ENCODE data around the gene GMDS. TPM values are rescaled to one million over a fixed set of nuclear protein-coding genes. Genes with fewer than 3 reads are reported as not detected.

Gene GMDS
- total and polyA plus RNA-seq, 2 donors (not counting 1 experiment from before 2014, with no cell fraction given), result 12.7 to 34.5 TPM

DNA sequence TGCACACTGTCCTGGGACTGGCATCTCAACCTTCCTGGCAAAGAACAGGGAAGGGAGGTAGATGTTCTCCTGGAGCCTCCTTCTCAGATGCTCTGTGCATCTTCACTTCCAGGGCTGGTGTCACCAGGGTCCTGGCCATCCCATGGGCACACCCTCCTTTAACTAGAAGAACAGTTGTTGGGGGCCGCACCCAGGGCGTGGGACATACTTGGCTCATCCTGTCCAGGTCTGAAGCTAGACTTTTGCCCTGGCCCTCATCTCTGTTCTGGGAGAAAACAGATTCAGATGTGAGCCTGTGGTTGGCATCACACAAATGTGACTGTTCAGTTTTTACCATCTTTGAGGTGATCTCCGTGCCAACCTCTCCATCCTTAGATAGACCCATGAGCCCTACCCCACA, 594.0 kb downstream of the GMDS start:
- no peaks in the 10 kb centered on the region for H4K20me1 ChIP-seq (ENCODE audit: control insufficient read depth, extremely low read depth, insufficient read depth, low read length)
- H3K27me3 ChIP-seq (ENCODE audit: control insufficient read depth, insufficient read depth, low read length), result no peaks in the 10 kb centered on the region
- no peak overlapping the region for H3K27ac ChIP-seq (ENCODE audit: insufficient read depth, low read length)
- H3K4me1 ChIP-seq (ENCODE audit: control insufficient read depth, extremely low read depth, insufficient read depth, low read length), result no peaks in the 10 kb centered on the region
- no peaks in the 10 kb centered on the region for H3K36me3 ChIP-seq (ENCODE audit: control insufficient read depth, insufficient read depth, low read length)
- no peak overlapping the region for H3K4me2 ChIP-seq (ENCODE audit: extremely low read depth, insufficient read depth, low read length)
- H3K4me3 ChIP-seq (replicated peaks in 1 of 4; ENCODE audit: control extremely low read depth in 1 of 4, insufficient read depth in 1 of 4, low read depth in 3 of 4, low read length in 4 of 4), result no peak overlapping the region
- no peaks in the 10 kb centered on the region for H3K79me2 ChIP-seq (ENCODE audit: control insufficient read depth, insufficient read depth, low read length)
- no peak overlapping the region for H3K9ac ChIP-seq (ENCODE audit: insufficient read depth, low read length)
- TF ChIP-seq, protein P1, sequence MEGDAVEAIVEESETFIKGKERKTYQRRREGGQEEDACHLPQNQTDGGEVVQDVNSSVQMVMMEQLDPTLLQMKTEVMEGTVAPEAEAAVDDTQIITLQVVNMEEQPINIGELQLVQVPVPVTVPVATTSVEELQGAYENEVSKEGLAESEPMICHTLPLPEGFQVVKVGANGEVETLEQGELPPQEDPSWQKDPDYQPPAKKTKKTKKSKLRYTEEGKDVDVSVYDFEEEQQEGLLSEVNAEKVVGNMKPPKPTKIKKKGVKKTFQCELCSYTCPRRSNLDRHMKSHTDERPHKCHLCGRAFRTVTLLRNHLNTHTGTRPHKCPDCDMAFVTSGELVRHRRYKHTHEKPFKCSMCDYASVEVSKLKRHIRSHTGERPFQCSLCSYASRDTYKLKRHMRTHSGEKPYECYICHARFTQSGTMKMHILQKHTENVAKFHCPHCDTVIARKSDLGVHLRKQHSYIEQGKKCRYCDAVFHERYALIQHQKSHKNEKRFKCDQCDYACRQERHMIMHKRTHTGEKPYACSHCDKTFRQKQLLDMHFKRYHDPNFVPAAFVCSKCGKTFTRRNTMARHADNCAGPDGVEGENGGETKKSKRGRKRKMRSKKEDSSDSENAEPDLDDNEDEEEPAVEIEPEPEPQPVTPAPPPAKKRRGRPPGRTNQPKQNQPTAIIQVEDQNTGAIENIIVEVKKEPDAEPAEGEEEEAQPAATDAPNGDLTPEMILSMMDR (conservative IDR thresholded peaks at IDR 0.05 in 1 of 2, IDR thresholded peaks at IDR 0.05 in 1 of 2; ENCODE audit: low read depth in 1 of 2, low read length in 2 of 2), result no peak
- TF ChIP-seq EZH2 (IDR thresholded peaks at IDR 0.05; ENCODE audit: low read length, missing control alignments), result no peak
- no peaks in the 10 kb centered on the region for H3K9me3 ChIP-seq (ENCODE audit: control insufficient read depth, insufficient read depth, low read depth, low read length)
- H2AFZ ChIP-seq (ENCODE audit: low read length), result no peak overlapping the region
- no peak for DNase-seq (ENCODE audit: low read depth in 2 of 2)

GRCh38 chr6:1645466-1646185, 599.8 kb downstream of the GMDS start:
- no peak for DNase-seq (ENCODE audit: low read depth in 2 of 2)
- no peak overlapping the region for H2AFZ ChIP-seq (ENCODE audit: low read length)
- no peak overlapping the region for H3K4me3 ChIP-seq (replicated peaks in 1 of 4; ENCODE audit: control extremely low read depth in 1 of 4, insufficient read depth in 1 of 4, low read depth in 3 of 4, low read length in 4 of 4)
- H4K20me1 ChIP-seq (ENCODE audit: control insufficient read depth, extremely low read depth, insufficient read depth, low read length), result no peaks in the 10 kb centered on the region
- no peaks in the 10 kb centered on the region for H3K36me3 ChIP-seq (ENCODE audit: control insufficient read depth, insufficient read depth, low read length)
- no peak overlapping the region for H3K9ac ChIP-seq (ENCODE audit: insufficient read depth, low read length)
- no peak overlapping the region for H3K27ac ChIP-seq (ENCODE audit: insufficient read depth, low read length)
- H3K9me3 ChIP-seq (ENCODE audit: control insufficient read depth, insufficient read depth, low read depth, low read length), result no peaks in the 10 kb centered on the region
- no peaks in the 10 kb centered on the region for H3K27me3 ChIP-seq (ENCODE audit: control insufficient read depth, insufficient read depth, low read length)
- no peak overlapping the region for H3K4me2 ChIP-seq (ENCODE audit: extremely low read depth, insufficient read depth, low read length)
- TF ChIP-seq, protein P1 (conservative IDR thresholded peaks at IDR 0.05 in 1 of 2, IDR thresholded peaks at IDR 0.05 in 1 of 2; ENCODE audit: low read depth in 1 of 2, low read length in 2 of 2), result no peak
- no peaks in the 10 kb centered on the region for H3K4me1 ChIP-seq (ENCODE audit: control insufficient read depth, extremely low read depth, insufficient read depth, low read length)
- no peaks in the 10 kb centered on the region for H3K79me2 ChIP-seq (ENCODE audit: control insufficient read depth, insufficient read depth, low read length)

GRCh38 chr6:1644516-1645060, 600.8 kb downstream of the GMDS start:
- Histone ChIP-seq H3K36me3 (ENCODE audit: control insufficient read depth, insufficient read depth, low read length) (no peaks in the 10 kb centered on the region), H3K4me3 (replicated peaks in 1 of 4; ENCODE audit: control extremely low read depth in 1 of 4, insufficient read depth in 1 of 4, low read depth in 3 of 4, low read length in 4 of 4) (no peak overlapping the region), H4K20me1 (ENCODE audit: control insufficient read depth, extremely low read depth, insufficient read depth, low read length) (no peaks in the 10 kb centered on the region), H3K27ac (ENCODE audit: insufficient read depth, low read length) (no peak overlapping the region), H3K4me1 (ENCODE audit: control insufficient read depth, extremely low read depth, insufficient read depth, low read length) (no peaks in the 10 kb centered on the region), H3K4me2 (ENCODE audit: extremely low read depth, insufficient read depth, low read length) (no peak overlapping the region), H3K79me2 (ENCODE audit: control insufficient read depth, insufficient read depth, low read length) (no peaks in the 10 kb centered on the region), H3K9ac (ENCODE audit: insufficient read depth, low read length) (no peak overlapping the region), H2AFZ (ENCODE audit: low read length) (no peak overlapping the region), H3K9me3 (ENCODE audit: control insufficient read depth, insufficient read depth, low read depth, low read length) (no peaks in the 10 kb centered on the region), H3K27me3 (ENCODE audit: control insufficient read depth, insufficient read depth, low read length) (no peaks in the 10 kb centered on the region)
- TF ChIP-seq, protein P1 (conservative IDR thresholded peaks at IDR 0.05 in 1 of 2, IDR thresholded peaks at IDR 0.05 in 1 of 2; ENCODE audit: low read depth in 1 of 2, low read length in 2 of 2), result no peak
- no peak for TF ChIP-seq EZH2 (IDR thresholded peaks at IDR 0.05; ENCODE audit: low read length, missing control alignments)
- no peak for DNase-seq (ENCODE audit: low read depth in 2 of 2)

Data from fibroblast of lung (primary cell).